ENCODE measurements around the gene CNPPD1. TPM values are rescaled to one million over a fixed set of nuclear protein-coding genes. Genes with fewer than 3 reads are reported as not detected.

CNPPD1 gene
- total RNA-seq, 1 donor from 2014 or later: 61.5 TPM

DNA sequence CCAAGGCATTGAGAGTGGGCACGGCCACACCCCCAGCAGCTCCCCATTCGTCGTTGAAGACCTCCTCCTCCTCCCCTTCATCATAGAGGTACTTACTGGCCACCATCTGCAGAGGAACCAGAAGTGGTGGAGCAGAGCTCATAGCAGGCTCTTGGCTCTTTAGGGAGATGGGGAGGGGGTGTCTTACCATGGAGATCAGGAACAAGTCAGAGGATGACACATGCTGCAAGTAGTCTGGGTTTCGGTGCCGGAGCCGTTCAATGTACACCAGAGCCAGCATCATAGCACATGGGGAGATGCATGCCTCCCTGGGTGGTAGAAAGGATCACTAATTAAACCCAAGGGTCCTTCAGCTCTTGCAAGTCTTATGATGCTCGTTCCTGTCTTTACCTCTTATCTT, 1.9 kb downstream of the CNPPD1 start:
- DNase-seq: no peak
- peak overlapping the region; percentile 89 for H3K4me3 Mint-ChIP-seq (ENCODE audit: unreplicated experiment)
- H3K9me3 Mint-ChIP-seq (ENCODE audit: unreplicated experiment): peaks cover 25% of the 10 kb centered on the region
- no peak overlapping the region for H3K27ac Mint-ChIP-seq (ENCODE audit: unreplicated experiment)
- no peaks in the 10 kb centered on the region for H3K36me3 Mint-ChIP-seq (ENCODE audit: unreplicated experiment)
- peaks cover 16% of the 10 kb centered on the region for H3K4me1 Mint-ChIP-seq (ENCODE audit: low read depth, unreplicated experiment)
- peaks cover 25% of the 10 kb centered on the region for H3K27me3 Mint-ChIP-seq (ENCODE audit: unreplicated experiment)
- TF ChIP-seq, protein P1, sequence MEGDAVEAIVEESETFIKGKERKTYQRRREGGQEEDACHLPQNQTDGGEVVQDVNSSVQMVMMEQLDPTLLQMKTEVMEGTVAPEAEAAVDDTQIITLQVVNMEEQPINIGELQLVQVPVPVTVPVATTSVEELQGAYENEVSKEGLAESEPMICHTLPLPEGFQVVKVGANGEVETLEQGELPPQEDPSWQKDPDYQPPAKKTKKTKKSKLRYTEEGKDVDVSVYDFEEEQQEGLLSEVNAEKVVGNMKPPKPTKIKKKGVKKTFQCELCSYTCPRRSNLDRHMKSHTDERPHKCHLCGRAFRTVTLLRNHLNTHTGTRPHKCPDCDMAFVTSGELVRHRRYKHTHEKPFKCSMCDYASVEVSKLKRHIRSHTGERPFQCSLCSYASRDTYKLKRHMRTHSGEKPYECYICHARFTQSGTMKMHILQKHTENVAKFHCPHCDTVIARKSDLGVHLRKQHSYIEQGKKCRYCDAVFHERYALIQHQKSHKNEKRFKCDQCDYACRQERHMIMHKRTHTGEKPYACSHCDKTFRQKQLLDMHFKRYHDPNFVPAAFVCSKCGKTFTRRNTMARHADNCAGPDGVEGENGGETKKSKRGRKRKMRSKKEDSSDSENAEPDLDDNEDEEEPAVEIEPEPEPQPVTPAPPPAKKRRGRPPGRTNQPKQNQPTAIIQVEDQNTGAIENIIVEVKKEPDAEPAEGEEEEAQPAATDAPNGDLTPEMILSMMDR (IDR thresholded peaks at IDR 0.05; ENCODE audit: partially characterized antibody, unreplicated experiment): no peak

DNA sequence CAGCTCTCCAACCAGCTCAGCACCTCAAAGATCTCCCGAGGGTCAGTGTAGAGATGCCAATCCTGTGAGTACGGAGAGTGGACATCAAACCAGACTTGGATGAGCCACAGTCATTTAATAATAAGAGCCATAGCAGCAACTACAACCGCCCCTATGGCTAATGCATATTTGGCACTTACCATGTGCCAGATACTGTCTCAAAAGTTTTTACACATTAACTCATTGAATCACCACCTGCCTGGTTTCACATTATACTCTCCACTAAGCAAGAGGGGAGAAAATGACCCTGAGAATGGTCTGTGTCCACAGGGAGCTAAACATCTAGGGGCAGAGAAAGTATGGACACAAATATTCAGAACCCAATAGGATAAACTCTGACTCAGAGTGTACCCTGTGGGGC, 2.6 kb downstream of the CNPPD1 start:
- peaks cover 14% of the 10 kb centered on the region for H3K4me1 Mint-ChIP-seq (ENCODE audit: low read depth, unreplicated experiment)
- H3K9me3 Mint-ChIP-seq (ENCODE audit: unreplicated experiment): peaks cover 23% of the 10 kb centered on the region
- peak overlapping the region; percentile 36 for H3K27ac Mint-ChIP-seq (ENCODE audit: unreplicated experiment)
- peak overlapping the region; percentile 55 for H3K4me3 Mint-ChIP-seq (ENCODE audit: unreplicated experiment)
- H3K27me3 Mint-ChIP-seq (ENCODE audit: unreplicated experiment): peaks cover 23% of the 10 kb centered on the region
- DNase-seq: no peak
- TF ChIP-seq, protein P1 (IDR thresholded peaks at IDR 0.05; ENCODE audit: partially characterized antibody, unreplicated experiment): no peak
- H3K36me3 Mint-ChIP-seq (ENCODE audit: unreplicated experiment): no peaks in the 10 kb centered on the region

DNA sequence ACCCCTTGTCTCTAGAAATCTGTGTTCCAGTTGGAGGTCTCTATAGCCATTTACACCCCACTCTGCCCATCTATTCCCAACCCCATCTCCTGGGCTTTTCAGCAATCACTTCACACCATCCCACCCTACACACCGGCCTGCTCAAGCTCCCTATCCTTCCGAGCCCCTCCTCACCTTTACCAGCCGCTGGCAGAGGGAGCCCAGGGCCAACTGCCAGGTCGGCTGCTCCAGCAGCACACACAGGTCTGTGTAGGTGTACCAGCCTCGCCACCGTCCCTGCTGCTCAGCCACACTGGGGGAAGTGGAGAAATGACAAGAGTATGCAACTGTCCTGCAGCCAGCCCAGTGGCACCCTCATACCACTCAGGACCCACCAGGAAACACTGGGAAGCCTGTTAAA, 3.5 kb downstream of the CNPPD1 start:
- Mint-ChIP-seq H3K27me3 (ENCODE audit: unreplicated experiment) (peaks cover 18% of the 10 kb centered on the region), H3K36me3 (ENCODE audit: unreplicated experiment) (no peaks in the 10 kb centered on the region), H3K9me3 (ENCODE audit: unreplicated experiment) (peaks cover 18% of the 10 kb centered on the region), H3K27ac (ENCODE audit: unreplicated experiment) (no peak overlapping the region), H3K4me1 (ENCODE audit: low read depth, unreplicated experiment) (peaks cover 11% of the 10 kb centered on the region), H3K4me3 (ENCODE audit: unreplicated experiment) (no peak overlapping the region)
- TF ChIP-seq, protein P1 (IDR thresholded peaks at IDR 0.05; ENCODE audit: partially characterized antibody, unreplicated experiment): no peak
- no peak for DNase-seq

DNA sequence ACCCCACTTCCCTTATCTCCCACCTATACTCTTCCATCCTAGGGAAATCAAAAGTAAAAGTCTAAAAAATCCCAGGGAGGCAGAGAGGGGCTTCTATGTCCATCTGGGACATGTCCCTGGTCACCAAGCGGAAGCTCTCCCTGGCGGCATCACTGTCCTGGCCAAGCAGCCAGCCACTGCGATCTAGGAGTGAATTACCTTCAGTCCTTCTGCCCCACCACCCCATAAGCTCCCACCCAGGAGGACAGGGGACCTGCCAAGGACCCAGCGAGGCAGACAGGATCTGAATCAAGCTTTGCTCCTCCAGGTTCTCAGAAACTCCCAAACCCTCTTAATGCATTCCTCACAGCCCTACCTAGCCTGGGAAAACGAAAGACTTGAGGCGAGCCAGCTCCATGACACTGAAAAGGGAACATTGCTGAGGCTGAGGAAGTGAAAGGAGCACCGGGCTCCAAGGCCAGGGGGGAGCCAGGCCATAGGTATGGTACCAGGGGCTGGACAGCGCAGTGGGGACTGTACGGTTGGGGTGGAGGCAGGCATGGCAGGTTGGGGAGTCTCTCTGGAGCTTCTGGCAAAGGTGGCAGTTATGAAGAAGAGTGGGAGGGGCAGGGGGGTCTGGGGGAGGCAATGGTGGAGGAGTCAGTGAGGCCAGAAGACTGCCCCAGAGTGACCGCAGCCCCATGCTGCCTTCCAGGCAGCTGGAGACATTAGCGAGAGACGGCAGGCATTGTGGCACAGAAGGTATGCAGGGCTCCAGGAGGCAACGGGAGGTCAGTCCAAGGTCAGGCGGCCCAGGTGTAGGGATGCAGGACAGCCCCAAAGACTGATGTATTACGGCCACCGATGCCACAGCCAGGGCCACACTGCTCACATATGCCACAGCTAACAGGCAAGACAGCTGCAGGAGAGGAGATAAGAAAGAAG, 4.2 kb downstream of the CNPPD1 start:
- Mint-ChIP-seq H3K4me3 (ENCODE audit: unreplicated experiment) (no peak overlapping the region), H3K36me3 (ENCODE audit: unreplicated experiment) (no peaks in the 10 kb centered on the region), H3K9me3 (ENCODE audit: unreplicated experiment) (peaks cover 17% of the 10 kb centered on the region), H3K27ac (ENCODE audit: unreplicated experiment) (no peak overlapping the region), H3K27me3 (ENCODE audit: unreplicated experiment) (peaks cover 15% of the 10 kb centered on the region), H3K4me1 (ENCODE audit: low read depth, unreplicated experiment) (peaks cover 11% of the 10 kb centered on the region)
- TF ChIP-seq, protein P1 (IDR thresholded peaks at IDR 0.05; ENCODE audit: partially characterized antibody, unreplicated experiment): no peak
- no peak for DNase-seq

DNA sequence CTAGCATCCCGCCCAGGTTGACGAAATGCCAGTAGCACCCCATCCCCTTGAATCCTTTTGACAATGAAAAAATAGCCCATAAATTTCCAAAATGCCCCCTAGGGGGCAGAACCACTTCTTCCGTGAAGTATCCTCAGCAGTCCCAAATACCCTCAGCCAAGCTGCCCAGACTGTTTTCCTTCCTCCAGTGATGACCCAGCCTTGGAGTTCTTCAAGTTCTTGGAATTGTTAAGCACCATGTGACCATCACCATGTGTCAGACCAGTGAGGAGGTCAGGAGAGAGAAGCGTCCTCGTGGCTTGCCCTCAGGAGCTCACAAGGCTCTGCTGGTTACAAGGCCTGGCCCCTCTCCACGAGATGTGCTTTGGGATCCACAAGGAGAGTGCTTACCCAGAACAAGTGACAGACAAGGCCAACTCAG, 5.5 kb downstream of the CNPPD1 start:
- Mint-ChIP-seq H3K4me1 (ENCODE audit: low read depth, unreplicated experiment) (peaks cover 11% of the 10 kb centered on the region), H3K4me3 (ENCODE audit: unreplicated experiment) (no peak overlapping the region), H3K27me3 (ENCODE audit: unreplicated experiment) (peaks cover 14% of the 10 kb centered on the region), H3K27ac (ENCODE audit: unreplicated experiment) (peak overlapping the region; percentile 33), H3K9me3 (ENCODE audit: unreplicated experiment) (peaks cover 12% of the 10 kb centered on the region), H3K36me3 (ENCODE audit: unreplicated experiment) (no peaks in the 10 kb centered on the region)
- TF ChIP-seq, protein P1 (IDR thresholded peaks at IDR 0.05; ENCODE audit: partially characterized antibody, unreplicated experiment): peak; percentile 87
- no peak for DNase-seq
